OCI-LY3 (cell line): Measurements from ENCODE around the gene ANKRD11.
"Not testable (repeated sequence)": the region's sequence is repeated elsewhere in the genome, so short reads cannot be mapped to it uniquely, and the experiment has no call there.

ENCODE experiments used
- H2AFZ ChIP-seq: fragments of 200-600, 300-600 bp; shearing (Covaris generic); 2 replicates; pipeline ENCODE4 v1.6.0; 2014; ENCODE audit warnings: antibody characterized with exemption, low read depth, low read length
- H3K27ac ChIP-seq: fragments of 200-600, 300-600 bp; sonication (generic); 2 replicates; pipeline ENCODE4 v1.5.1; 2014; ENCODE audit warnings: mild to moderate bottlenecking, low read length, moderate library complexity, mixed read lengths
- H3K27me3 ChIP-seq: fragments of 200-600, 300-600 bp; sonication (generic); 2 replicates; pipeline ENCODE4 v1.6.1; 2014; ENCODE audit warnings: low read depth, low read length, mixed read lengths
- H3K36me3 ChIP-seq: fragments of 200-600, 300-600 bp; sonication (generic); replicated peaks from 2 replicates; pipeline ENCODE3; 2014; ENCODE audit warnings: low read depth, low read length, mixed read lengths
- H3K4me1 ChIP-seq: fragments of 300-600, 200-600 bp; sonication (generic); 2 replicates; pipeline ENCODE4 v1.6.1; 2014; ENCODE audit warnings: low read length, mixed read lengths
- H3K4me2 ChIP-seq: fragments of 200-600, 300-600 bp; sonication (generic); 2 replicates; pipeline ENCODE4 v1.6.1; 2014; ENCODE audit warnings: low read length, mixed read lengths
- H3K4me3 ChIP-seq: fragments of 300-600, 200-600 bp; sonication (generic); 2 replicates; pipeline ENCODE4 v1.5.1; 2014; ENCODE audit warnings: antibody characterized with exemption, mild to moderate bottlenecking, low read length, moderate library complexity
- H3K79me2 ChIP-seq: fragments of 300-600, 200-600 bp; shearing (Covaris generic); 2 replicates; pipeline ENCODE4 v1.6.1; 2014; ENCODE audit warnings: mild to moderate bottlenecking, low read length, mixed read lengths
- H3K9ac ChIP-seq: fragments of 300-600, 200-600 bp; shearing (Covaris generic); 2 replicates; pipeline ENCODE4 v1.6.0; 2014; ENCODE audit warnings: mild to moderate bottlenecking, low read length, moderate library complexity
- H3K9me3 ChIP-seq: fragments of 200-600, 300-600 bp; shearing (Covaris generic); 2 replicates; pipeline ENCODE4 v1.6.1; 2014; ENCODE audit warnings: low read length, mixed read lengths; ENCODE audit not compliant: insufficient read depth
- H4K20me1 ChIP-seq: fragments of 200-600, 300-600 bp; sonication (generic); 2 replicates; pipeline ENCODE4 v1.6.1; 2016; ENCODE audit warnings: low read length, mixed read lengths; ENCODE audit not compliant: insufficient read depth
- EZH2phosphoT487 ChIP-seq: fragments of 200-600 bp; shearing (Covaris generic); IDR thresholded peaks from 2 replicates; pipeline ENCODE4 v1.6.1; 2018; ENCODE audit warnings: antibody characterized with exemption, mixed run types, low read depth
- TF ChIP-seq, protein P1 (sequence below): fragments of 200-600, 300-600 bp; sonication (generic); IDR thresholded peaks from 2 replicates; pipeline ENCODE4 v1.5.1; 2014; ENCODE audit warnings: antibody characterized with exemption, low read length, low read depth

Gene ANKRD11

DNA sequence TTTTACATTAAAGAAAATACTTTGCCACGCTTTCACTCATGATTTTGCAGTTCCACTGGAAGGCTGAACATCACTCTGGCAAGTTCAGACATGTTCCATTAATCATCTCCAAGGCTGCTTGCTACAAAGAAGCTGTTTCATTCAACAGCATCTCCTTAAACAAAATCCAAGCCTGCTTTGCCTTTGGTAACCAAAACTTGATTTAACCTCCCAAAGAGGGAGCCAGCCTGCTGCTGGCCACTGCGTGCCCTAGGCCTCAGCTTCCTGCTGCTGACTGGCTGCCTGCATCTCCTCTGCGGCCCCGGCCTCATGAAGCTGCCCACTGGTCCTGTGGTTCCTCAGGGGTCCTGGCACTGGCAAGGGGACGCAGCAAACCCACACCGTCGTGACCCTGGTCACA, 31.8 kb downstream of the ANKRD11 start:
- Histone ChIP-seq H2AFZ (no peak overlapping the region), H3K4me3 (no peak overlapping the region), H3K9ac (no peak overlapping the region), H3K4me1 (peaks cover 9% of the 10 kb centered on the region; the same call in 1 of the 2 replicates), H3K4me2 (no peak overlapping the region), H4K20me1 (peaks cover 80% of the 10 kb centered on the region), H3K27me3 (no peaks in the 10 kb centered on the region), H3K36me3 (peaks cover 4% of the 10 kb centered on the region), H3K27ac (no peak overlapping the region), H3K9me3 (no peaks in the 10 kb centered on the region), H3K79me2 (peaks cover 96% of the 10 kb centered on the region)
- TF ChIP-seq EZH2phosphoT487 = no peak
- TF ChIP-seq, protein P1, sequence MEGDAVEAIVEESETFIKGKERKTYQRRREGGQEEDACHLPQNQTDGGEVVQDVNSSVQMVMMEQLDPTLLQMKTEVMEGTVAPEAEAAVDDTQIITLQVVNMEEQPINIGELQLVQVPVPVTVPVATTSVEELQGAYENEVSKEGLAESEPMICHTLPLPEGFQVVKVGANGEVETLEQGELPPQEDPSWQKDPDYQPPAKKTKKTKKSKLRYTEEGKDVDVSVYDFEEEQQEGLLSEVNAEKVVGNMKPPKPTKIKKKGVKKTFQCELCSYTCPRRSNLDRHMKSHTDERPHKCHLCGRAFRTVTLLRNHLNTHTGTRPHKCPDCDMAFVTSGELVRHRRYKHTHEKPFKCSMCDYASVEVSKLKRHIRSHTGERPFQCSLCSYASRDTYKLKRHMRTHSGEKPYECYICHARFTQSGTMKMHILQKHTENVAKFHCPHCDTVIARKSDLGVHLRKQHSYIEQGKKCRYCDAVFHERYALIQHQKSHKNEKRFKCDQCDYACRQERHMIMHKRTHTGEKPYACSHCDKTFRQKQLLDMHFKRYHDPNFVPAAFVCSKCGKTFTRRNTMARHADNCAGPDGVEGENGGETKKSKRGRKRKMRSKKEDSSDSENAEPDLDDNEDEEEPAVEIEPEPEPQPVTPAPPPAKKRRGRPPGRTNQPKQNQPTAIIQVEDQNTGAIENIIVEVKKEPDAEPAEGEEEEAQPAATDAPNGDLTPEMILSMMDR = no peak

DNA sequence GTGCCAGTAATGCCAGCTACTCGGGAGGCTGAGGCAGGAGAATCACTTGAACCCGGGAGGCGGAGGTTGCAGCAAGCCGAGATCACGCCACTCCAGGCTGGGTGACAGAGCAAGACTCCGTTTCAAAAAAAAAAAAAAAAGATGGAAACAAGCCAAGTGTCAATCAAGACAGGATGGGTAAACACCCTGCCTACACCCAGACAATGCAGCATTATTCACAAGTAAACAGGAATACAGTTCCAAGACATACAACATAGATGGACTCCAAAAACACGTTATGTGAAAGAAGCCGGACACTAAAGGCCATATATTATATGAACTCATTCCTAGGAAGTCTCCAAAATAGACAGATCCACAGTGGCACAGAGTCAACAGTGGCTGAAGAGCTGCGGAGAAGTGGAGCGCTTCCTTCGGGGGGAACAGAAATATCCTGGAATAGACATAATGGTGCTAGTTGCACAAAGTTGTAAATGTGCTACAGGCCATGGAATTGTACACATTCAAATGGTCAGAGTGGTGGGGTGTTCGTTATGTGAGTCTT, 33.9 kb downstream of the ANKRD11 start:
- H3K27ac ChIP-seq = no peak overlapping the region
- H3K9me3 ChIP-seq = no peaks in the 10 kb centered on the region
- H3K79me2 ChIP-seq = peaks cover 100% of the 10 kb centered on the region
- peaks cover 4% of the 10 kb centered on the region for H3K36me3 ChIP-seq
- no peak overlapping the region for H3K4me3 ChIP-seq
- peaks cover 95% of the 10 kb centered on the region for H4K20me1 ChIP-seq
- H3K9ac ChIP-seq = no peak overlapping the region
- no peak for TF ChIP-seq EZH2phosphoT487
- TF ChIP-seq, protein P1 = no peak
- H3K4me2 ChIP-seq = no peak overlapping the region
- no peak overlapping the region for H2AFZ ChIP-seq
- no peaks in the 10 kb centered on the region for H3K27me3 ChIP-seq
- H3K4me1 ChIP-seq = peaks cover 9% of the 10 kb centered on the region; the same call in 1 of the 2 replicates

DNA sequence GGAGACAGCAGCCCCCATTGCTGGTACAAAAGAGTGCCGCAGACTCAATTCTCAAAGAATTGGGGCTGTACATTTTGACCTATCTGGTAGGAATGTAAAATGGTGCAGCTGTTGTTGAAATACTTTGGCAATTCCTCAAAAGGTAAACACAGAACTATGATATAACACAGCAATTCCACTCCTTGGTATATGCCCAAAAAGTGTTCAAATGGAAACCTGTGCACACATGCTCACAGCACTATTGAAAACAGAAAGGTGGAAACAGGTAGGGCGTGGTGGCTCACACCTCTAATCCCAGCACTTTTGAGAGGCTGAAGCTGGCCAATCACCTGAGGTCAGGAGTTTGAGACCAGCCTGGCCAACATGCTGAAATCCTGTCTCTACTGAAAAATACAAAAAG, 34.7 kb downstream of the ANKRD11 start:
- H4K20me1 ChIP-seq = peaks cover 95% of the 10 kb centered on the region

DNA sequence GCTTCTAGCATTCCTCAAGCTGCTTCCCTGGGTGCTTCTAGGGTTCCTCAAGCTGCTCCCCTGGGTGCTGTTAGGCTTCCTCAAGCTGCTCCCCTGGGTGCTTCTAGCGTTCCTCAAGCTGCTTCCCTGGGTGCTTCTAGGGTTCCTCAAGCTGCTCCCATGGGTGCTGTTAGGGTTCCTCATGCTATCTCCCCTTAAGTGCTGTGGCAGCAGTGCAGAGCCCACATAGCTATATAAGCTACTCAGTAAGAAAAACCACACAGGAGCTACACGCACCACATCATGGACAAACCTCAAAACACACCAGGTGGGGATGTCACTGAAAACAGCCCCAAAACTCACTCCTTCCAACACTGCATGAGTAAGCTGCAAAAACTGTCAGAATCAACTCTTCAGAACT, 35.2 kb downstream of the ANKRD11 start:
- Histone ChIP-seq H3K27ac (no peak overlapping the region), H3K4me1 (peaks cover 9% of the 10 kb centered on the region; the same call in 1 of the 2 replicates), H3K36me3 (peaks cover 4% of the 10 kb centered on the region), H3K4me2 (no peak overlapping the region), H3K27me3 (no peaks in the 10 kb centered on the region), H4K20me1 (peaks cover 95% of the 10 kb centered on the region), H3K79me2 (peaks cover 100% of the 10 kb centered on the region), H3K9me3 (no peaks in the 10 kb centered on the region), H3K4me3 (no peak overlapping the region), H3K9ac (no peak overlapping the region), H2AFZ (no peak overlapping the region)
- TF ChIP-seq, protein P1 = no peak
- no peak for TF ChIP-seq EZH2phosphoT487

More for the DNA sequence above, 34.7 kb downstream of the ANKRD11 start:
- H3K79me2 ChIP-seq = peaks cover 100% of the 10 kb centered on the region
- H3K36me3 ChIP-seq = peaks cover 4% of the 10 kb centered on the region
- no peak overlapping the region for H3K4me3 ChIP-seq
- H3K9ac ChIP-seq = no peak overlapping the region
- no peak overlapping the region for H3K27ac ChIP-seq
- no peak overlapping the region for H3K4me2 ChIP-seq
- no peak for TF ChIP-seq EZH2phosphoT487
- TF ChIP-seq, protein P1 = no peak
- H3K4me1 ChIP-seq = peaks cover 9% of the 10 kb centered on the region; the same call in 1 of the 2 replicates
- no peak overlapping the region for H2AFZ ChIP-seq
- H3K9me3 ChIP-seq = no peaks in the 10 kb centered on the region
- no peaks in the 10 kb centered on the region for H3K27me3 ChIP-seq

DNA sequence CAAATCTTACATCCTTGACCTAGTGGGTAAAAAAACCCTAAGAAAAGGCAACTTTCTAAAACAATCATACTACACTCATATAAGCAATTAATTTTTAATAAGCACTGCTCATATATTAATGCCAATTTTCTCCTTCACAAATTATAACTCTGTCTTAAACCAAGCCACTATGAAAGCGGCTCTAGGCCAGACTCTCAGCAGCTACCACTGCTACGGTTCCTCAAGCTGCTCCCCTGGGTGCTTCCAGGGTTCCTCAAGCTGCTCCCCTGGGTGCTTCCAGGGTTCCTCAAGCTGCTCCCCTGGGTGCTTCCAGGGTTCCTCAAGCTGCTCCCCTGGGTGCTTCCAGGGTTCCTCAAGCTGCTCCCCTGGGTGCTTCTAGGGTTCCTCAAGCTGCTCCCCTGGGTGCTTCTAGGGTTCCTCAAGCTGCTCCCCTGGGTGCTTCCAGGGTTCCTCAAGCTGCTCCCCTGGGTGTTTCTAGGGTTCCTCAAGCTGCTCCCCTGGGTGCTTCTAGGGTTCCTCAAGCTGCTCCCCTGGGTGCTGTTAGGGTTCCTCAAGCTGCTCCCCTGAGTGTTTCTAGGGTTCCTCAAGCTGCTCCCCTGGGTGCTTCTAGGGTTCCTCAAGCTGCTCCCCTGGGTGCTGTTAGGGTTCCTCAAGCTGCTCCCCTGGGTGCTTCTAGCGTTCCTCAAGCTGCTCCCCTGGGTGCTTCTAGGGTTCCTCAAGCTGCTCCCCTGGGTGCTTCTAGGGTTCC, 35.8 kb downstream of the ANKRD11 start:
- not testable (repeated sequence) for H3K27ac ChIP-seq, H3K9me3 ChIP-seq, H2AFZ ChIP-seq, H3K4me3 ChIP-seq, H3K4me2 ChIP-seq, H3K36me3 ChIP-seq, H3K9ac ChIP-seq, H3K4me1 ChIP-seq, H3K27me3 ChIP-seq
- Histone ChIP-seq H3K79me2 (peaks cover 100% of the 10 kb centered on the region), H4K20me1 (peaks cover 95% of the 10 kb centered on the region)
